GM18867 (cell line): Measurements from ENCODE around the gene TNS3.

Experiments
- ATAC-seq: cut with Tn5 transposase; IDR thresholded peaks from one replicate; pipeline ENCODE4 v1.9.1; 2021; ENCODE audit warnings: mild to moderate bottlenecking, moderate library complexity; ENCODE audit not compliant: unreplicated experiment

TNS3 gene

DNA sequence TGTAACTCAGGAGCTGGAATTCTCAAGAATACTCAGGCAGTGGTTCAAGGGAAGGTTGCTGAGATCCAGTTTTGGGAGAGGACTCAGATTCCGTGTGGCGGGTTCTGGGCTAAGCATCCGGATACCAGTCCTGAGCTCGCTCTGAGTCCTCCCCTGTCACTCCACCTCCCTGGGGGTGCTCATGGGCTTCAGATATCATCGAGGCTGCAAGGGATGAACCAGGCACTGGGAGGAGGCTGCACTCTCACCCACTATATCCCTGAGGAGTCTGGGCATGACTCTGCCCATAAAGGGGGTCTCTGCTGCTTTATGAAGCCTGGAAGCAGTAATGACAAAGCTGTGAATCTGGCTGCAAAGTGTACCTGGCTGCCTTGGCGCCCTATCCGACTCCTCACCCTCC, 188.5 kb downstream of the TNS3 start:
- no peak for ATAC-seq

DNA sequence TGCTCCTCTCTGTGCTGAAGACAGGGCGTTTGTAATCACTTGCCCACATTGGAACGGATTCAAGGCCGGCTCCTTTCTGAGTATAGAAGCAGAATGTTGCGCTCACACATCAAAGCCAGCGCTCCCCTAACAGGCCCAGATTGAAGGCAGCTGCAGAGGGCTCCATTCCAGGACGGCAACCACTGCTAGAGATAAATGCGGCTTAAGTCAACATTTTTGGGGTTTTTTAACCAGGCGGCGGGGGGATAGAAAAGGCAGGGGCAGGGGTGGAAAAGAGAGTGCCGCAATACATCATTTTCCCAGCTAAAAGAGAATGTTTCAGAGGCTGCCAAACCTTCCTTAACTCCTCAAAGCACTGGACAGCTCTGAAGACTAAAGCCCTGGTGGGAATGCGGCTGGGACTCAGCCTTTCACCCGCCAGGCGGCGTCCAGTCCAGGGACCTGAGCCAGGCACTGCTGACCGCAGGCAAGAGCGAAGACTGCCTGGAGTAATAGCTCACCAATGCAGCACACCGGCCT, 189.6 kb downstream of the TNS3 start:
- ATAC-seq = no peak

DNA sequence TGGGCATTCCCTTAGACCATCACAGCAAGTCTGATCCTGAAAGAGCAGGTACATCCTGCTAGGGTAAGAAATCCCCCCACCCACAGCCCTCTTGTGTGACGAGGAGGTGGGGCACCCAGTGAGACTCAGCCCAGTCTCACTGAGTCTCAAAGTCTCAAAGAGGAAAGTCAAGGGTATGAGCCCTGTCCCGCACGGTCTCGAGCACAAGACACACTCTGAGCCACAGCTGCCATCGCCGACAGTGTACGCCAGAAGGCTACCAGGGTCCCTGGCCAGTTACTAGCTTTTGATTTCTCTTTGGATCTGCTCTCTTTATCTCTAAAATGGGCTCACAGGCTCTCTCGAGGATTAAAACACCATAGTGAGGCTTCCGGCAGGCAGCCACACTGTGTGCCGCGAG, 190.2 kb downstream of the TNS3 start:
- ATAC-seq = no peak

DNA sequence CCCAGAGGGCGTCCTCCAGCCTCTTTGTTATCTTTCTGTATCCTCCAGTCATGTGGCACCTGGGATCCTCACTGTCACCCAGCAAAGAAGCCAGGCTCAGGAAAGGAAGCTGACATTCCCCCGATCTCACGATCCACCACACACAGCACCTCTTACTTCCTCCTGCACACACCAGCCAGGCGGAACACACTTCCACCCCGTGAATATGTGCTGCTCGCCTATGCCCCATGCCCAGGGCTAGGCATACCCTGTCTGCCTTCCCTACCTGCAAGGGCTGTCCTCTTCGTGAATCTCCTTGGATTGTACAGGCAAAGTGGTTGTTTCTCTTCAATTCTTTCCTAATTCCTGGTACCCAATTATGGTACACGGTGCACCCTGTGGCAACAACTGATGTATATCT, 191.0 kb downstream of the TNS3 start:
- ATAC-seq = no peak

DNA sequence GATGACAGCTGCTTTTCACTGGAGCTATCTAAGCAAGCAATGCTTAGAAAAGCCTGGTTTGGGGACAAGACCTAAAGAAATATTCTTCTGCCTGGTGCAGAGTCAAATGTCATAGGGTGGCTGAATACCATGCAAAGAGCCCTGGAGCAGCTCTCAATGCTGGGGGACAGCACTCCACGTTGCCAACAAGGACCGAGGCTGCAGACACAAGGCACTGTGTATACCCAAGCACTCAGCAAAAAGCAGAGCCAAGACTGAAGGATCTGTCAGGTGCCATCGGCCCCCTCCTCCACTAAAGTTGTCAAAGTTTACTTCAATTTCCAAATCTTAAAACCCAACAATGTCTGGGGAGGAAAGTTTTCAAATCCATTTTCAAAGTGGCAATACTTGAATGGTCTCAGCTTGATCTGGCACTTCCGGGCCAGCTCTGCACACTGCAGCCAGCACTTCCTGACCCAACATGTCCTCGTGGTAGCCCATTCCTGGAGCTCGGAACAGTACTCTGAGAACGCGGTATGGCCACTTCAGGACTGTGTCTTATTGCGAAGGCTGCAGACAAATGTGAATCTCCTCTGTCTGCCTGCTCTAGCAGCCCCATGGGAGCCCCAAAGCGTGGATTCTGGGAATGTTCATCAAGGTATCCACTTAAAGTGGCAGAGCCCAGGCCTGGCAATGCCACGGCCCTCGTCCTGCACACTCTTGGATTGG, 191.8 kb downstream of the TNS3 start:
- no peak for ATAC-seq

DNA sequence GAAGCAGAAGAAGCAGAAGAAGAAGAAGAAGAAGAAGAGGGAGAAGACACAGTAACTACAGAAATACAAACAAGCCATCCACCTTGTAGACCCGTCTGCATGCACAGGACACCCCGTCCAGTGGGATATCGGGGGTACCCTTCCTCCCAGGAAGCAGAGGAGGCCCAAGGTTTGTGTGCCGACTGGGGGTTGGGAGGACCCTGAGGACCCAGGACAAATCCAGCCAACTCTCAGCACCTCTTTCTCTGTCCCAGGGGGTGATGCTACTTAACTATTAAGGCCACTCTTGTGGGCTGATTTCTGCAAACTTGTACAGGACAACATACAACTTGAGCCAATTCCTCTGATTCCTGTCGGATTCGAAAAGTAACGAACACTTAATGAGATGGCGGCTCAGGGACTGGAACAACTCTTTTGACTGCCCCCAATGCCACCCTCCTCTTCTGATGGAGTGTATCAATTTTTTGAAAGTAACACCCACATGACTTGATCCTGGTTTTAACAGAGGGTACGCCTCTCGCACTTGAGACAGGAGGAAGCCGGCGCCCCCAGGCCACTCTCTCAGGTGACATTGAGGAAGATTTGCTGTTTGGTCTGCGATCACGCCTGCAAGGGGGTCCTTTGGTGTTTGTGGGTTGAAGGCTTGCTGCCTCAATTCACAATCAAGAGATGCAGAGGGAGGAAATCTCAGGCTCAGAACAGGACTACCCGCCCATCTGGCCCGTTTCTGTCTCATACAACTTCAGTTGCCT, 192.6 kb downstream of the TNS3 start:
- no peak for ATAC-seq

DNA sequence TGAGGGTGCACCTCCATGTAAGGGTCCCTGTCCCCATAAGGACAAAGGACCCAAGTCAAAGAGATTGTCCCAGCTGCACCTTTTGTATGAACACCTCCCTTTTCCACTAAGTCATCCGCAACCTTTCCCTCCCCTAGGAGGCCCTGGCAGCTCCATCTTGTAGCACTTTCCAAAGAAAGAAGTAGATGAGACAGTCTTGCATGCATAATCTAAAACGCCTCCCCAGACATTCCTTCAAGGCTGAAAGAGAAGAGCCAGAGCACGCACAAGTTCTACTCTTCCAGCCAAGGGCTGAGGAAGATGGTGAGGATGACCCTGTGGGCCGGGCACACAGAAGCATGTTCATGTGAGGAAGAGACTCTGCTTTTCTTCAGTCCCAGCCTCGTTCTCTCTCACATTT, 194.4 kb downstream of the TNS3 start:
- ATAC-seq = no peak

DNA sequence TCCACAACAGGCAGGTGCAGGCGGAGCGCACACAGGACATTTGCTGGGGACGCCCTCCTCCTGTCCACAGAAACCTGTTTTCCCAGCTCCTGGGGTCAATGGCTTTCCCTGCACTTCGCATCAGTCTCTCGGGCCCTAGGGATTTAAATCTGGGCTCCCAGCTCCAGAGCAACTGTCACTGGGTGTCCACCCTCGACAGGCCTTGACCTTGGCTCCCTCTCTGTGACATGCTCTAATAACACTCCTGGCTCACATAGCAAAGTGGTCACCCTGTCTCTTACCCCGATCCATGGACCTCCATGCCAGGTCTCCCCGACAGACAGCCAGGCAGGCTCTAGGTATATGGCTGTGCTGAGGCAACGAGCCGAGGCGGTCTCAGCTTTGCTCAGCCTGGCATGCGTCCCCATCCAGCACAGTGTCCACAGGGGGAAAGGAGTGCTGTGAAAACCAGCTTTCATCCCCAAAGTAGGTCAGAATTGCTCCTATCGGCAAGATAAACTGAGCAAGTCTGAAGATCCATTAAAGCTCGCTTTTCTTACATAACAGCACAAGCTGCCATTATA, 195.6 kb downstream of the TNS3 start:
- ATAC-seq = no peak

DNA sequence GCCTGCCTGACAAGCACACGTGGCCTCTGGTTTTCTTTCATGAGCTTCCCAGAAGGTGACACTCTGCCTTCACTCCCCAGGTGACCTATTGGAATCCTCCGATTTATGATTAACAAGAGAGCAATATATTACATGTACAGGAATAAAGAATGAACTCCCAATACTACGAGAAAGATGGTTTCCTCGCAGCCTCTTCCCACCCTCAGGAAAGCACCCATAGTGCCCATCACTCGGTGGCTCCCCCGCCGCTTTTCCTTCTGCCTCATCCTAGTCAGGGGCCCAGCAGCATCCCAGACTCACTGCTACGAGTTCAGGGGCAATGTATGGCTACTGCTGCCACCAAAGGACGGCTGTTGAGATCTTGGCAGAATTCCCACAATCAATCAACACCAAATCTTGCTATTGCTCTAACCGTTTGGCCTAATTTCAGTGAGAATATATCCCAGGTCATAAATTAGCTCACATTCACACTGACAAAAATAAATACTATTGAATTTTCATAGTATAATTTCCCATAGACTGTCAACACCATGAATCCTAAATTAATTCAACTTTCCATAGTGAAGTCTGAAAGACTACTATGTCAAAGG, 196.3 kb downstream of the TNS3 start:
- no peak for ATAC-seq

DNA sequence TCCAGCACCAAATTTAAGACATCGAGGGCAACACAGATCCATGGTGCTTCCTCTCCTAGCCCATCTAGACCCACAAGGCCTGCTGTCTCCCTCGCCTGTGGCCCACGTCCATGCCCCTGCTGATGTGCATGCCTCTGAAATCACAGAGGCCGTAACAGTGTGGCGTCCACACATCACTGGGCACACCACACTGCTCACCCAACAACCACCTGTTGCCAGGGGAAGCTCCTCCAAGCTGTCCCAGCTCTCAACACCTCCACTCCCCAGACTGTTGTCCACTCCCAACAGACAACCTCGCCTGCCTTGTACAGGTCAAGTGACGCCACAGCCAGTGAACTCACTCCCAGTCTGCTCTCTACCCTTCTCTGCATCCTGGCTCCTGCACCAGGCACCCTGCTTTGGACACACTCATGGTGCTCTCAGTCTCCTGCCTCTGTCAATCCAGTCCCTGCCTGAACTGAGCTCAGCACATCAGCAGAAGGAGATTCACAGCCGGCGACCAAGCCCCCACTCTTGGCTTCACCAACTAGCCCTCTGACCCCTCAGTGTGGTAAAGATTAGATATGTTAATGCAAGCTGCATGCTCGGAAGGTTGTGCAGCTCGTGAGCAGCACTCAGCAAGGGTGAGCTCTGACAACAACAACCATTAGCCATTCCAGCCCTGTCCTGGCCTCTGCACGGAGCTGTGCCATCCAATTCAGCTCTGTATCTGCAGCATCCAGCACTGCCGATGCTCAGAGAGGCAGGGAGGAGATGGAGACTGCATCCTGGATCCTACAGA, 197.0 kb downstream of the TNS3 start:
- no peak for ATAC-seq

DNA sequence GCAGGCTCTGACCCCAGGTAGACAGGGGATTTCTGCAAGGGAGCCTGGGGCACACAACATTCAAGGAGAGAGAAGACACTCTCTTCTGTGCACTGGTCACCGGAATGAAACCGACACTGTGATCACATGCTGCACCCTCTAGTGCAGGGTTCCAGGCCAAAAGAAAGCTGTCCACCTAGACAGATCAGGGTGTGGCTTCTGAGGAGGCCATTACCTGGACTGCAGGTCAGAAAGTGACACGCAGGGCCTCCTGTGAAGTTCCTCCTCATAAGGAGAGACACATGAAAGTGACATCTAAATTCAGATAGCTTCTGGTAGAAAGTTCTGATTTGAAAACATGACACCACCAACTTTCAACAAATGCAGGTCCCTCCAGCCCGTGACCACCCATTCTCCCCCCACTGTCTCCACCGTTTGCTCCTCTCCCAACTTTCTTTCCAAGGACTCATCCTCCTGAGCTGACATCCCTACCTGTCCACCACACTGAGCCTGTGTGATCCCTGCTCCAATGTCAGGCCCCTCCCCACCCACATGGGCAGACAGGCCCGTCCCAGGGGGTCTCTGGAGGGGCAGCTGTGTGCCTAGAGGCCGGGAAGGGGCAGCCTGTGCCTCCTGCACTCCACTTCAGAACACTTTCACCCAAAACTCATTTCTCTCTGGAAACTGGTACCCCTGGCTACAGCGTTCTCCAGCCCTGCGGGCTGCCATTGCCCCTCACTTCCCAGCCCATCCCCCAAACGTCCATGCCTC, 198.0 kb downstream of the TNS3 start:
- ATAC-seq = no peak

DNA sequence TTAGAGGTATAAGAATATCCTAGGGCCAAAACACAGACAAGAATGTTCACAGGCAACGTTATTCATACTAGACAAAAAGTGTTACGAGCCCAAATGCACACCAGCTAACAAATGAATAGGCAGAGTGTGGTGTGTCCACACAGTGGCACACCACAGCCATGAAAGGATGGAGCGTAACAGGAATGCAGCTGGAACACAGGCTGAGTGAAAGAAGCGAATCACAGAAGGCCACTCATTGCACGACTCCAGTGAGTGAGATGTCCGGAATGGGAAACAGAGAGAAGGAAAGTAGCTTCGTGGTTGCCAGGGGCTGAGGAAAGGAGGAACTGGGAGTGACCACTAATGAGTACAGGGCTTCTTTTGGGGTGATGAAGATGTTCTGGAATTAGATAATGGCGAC, 198.8 kb downstream of the TNS3 start:
- ATAC-seq = no peak

DNA sequence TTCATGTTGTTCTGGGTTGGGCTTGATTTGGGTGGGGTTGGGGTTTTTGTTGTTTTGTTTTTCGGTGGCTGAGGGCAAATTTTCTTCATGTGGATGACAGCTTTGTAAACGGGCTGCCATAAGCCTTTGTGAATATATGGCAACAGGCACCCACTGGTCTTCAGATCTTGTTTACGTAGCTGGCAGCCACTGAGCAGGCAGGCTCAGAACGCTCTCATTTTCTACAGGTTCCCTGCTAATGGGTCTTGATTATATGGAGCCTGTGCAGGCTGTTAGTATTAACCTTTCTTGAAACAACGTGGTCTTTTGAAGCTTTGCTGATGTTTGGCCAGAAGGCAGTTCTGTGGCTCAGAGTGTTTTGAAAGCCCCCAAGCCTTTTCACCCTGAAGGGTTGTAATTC, 199.7 kb downstream of the TNS3 start:
- ATAC-seq = no peak

DNA sequence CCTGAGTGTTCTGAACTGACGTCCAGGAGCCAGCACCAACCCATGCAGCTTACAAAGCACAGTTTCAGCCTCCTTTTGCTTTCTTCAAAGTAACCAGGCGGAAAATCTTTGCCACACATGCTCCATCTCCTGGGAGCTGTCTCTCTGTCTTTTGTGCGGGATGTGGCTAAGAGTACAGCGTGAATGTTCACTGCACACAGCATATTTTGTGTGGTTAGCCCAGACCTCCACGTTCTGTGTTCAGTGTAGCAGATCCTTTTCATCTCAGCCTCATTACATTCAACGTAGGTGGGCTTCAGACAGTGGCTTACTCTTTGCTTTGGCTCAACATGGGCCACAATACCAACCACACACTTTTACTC, 200.8 kb downstream of the TNS3 start:
- no peak for ATAC-seq

DNA sequence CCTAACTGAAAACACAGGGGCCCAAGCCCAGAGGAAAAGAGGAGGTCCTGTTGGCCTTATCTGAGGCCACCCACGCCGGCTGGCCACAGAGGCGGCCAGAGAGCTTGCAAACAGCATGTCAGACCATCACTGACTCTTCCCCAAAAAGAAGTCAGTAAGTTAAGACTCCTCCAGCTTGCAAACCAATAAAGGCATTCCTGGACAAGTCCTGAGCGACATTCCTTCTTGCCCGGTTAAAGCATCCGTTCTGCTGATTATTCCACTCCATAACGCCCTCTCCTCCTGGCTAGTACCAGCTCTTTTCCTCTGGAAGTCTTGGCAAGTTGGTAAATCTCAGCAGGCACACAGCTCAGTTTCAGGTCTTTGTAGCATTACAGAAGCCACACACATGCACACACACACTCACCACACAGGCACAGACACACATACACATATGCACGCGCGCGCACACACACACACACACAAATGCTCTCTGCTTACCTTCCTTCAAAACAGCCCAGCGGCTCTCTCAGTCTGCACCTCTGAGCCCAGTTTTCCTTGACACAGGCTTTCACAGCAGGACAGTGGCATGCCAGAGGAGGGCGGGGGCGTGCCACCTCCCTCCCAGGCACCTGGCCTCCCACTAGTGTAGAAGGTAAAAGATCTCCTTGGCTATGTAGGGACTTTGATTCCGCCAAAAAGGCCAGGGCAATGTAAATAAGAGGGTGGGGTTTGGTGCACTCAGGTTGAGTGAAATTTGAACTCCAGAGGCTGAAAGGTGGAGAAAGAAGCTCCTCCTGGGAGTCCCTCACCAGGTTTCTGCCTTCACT, 201.4 kb downstream of the TNS3 start:
- no peak for ATAC-seq

DNA sequence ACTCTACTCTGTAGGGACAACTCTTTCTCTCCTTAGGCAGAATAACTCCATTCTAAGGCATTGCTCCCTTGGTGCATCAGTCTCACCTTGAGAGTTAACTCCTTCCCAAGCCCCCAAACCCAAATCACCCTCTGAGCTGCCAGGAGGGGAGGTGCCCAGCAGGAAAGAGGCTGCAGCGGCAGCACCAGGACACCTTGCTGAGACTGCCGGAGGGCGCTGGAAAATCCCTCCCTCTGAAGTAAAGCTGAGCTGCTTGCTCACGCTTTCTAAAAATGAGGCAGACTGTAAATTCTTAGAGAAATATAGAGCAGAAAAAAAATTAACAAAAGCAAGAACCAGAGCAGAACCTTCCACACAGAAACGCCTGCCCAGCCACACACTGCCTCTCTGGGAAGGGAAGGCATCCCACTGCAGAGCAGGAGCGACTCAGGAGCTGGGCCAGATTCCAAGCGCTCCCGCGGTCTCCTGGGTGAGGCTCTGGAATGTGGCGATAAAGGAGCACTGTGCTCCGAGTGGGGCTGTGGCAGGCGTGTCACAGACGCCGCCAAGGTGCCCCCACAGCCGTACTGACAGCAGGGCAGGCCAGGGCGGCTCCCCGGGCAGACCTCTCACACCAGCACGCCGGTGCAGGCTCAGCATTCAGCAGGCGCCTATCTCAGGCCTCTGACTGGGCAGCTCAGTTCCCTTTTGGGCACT, 202.1 kb downstream of the TNS3 start:
- no peak for ATAC-seq

DNA sequence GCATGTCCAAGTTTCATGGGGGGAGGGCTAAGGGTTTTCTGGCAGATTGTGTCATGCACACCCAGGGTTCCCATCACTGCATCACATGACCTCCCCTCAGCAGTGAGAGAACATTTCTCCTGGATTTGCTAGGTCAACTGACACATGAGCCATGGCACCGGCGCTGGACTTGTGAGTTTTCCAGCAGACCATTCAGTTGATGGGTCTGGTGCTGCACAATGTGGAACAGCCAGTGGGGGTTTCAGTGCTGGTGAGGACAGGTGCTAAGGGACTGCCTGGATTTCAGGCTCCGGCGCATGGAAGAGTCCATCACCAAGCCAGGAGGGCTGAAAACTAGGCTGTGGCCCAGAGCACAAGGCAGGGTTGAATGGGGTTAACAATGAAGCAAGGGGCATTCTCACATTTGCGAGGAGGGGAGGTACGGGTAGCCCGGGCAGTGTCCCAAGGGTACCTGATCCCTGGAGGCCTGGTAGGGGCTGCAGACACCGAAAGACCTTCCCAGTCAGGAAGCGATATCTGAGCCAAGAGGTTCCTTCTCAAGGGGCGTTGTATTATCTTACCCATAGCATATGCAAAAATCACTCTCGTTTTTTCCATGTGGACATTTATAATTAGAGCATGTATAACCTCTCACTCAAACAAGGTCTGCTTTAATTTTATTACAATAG, 203.0 kb downstream of the TNS3 start:
- ATAC-seq = no peak

DNA sequence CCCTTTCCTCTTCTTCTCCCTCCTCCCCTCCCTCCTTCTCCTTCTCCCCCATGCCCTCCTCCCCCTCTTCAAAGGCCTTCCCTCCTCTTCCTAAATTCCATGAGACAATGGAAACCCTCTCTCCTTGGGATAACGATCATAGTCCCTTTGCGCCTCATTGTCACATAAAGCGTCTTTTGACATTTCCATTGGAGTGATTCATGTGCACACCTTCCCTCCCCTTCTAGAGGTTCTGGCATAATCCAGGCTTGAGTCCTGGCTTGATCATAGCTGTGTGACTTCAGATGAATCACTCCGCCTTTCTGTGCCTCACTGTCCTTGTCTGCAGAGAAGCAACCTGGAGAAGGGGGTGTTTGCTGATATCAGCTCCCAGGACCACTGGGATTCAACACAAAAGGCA, 204.2 kb downstream of the TNS3 start:
- no peak for ATAC-seq
